Gastroesophageal sphincter (tissue), 4 donors: ENCODE measurements around the gene XYLB. TPM values are rescaled to one million over a fixed set of nuclear protein-coding genes. Genes with fewer than 3 reads are reported as not detected.

Source experiments
- ATAC-seq: fragments of 150-250 bp; one replicate; pipeline ENCODE4 v1.9.1; 2016; ENCODE audit warnings: mild to moderate bottlenecking, moderate library complexity
- H3K27ac ChIP-seq, 4 donors: fragments of 200-600 bp; sonication (generic) in 3 of 4; 1 replicate in 3 of 4; 2 replicates in 1 of 4; pipeline ENCODE4 v1.5.1; 2016 to 2019
- H3K27me3 ChIP-seq: fragments of 200-600 bp; sonication (generic); one replicate; pipeline ENCODE4 v1.5.1; 2019
- H3K36me3 ChIP-seq, 2 donors: fragments of 200-600 bp; sonication (generic); one replicate each; pipeline ENCODE4 v1.5.1; 2019; ENCODE audit warnings: control low read depth in 1 of 2
- H3K4me1 ChIP-seq, 3 donors: fragments of 200-600 bp; sonication (generic); 1 replicate in 2 of 3; 2 replicates in 1 of 3; pipeline ENCODE4 v1.5.1; 2016 to 2019; ENCODE audit warnings: control low read depth in 2 of 3
- H3K4me3 ChIP-seq, 2 donors: fragments of 200-600 bp; sonication (generic); one replicate each; pipeline ENCODE4 v1.5.1; 2019; ENCODE audit warnings: mild to moderate bottlenecking in 1 of 2, moderate library complexity in 1 of 2
- H3K9me3 ChIP-seq, 3 donors: fragments of 200-600 bp; sonication (generic); one replicate each; pipeline ENCODE4 v1.5.1; 2017 to 2019; ENCODE audit warnings: control low read depth in 2 of 3
- CTCF ChIP-seq, 4 experiments: fragments of 200-600 bp in 2 of 4; fragments of 450-650 bp in 2 of 4; sonication (generic) in 1 of 4; IDR thresholded peaks; one replicate each; pipeline ENCODE4 v1.5.1; 2017 to 2019; ENCODE audit warnings: antibody characterized with exemption in 4 of 4, mild to moderate bottlenecking in 2 of 4, moderate library complexity in 2 of 4
- EP300 ChIP-seq: sonication (generic); formaldehyde crosslinking; IDR thresholded peaks from one replicate; pipeline ENCODE4 v1.6.1; 2017; ENCODE audit warnings: antibody characterized with exemption, mild to moderate bottlenecking
- POLR2A ChIP-seq, 2 donors: fragments of 450-650 bp; IDR thresholded peaks; one replicate each; pipeline ENCODE4 v1.6.1; 2017; ENCODE audit warnings: antibody characterized with exemption in 2 of 2, mild to moderate bottlenecking in 2 of 2, moderate library complexity in 1 of 2
- POLR2AphosphoS5 ChIP-seq: sonication (generic); formaldehyde crosslinking; IDR thresholded peaks from one replicate; pipeline ENCODE4 v1.6.1; 2017; ENCODE audit warnings: antibody characterized with exemption
- WGBS, 2 donors: methylation state at CpG; one replicate each; pipeline ENCODE4 v1.1.5; 2018; ENCODE audit warnings: low coverage in 1 of 2; 5-methylcytosine and 5-hydroxymethylcytosine counted together
- total RNA-seq, 4 donors: library from RNA; depleted of rRNA; stranded (reverse); fragments of >200 nt; gene quantifications; one replicate each; pipeline ENCODE4 v1.1.0, GENCODE V29; 2016

The XYLB gene
- total RNA-seq, 4 donors from 2014 or later = 0.87 to 2.2 (median 1.8) TPM

- ATAC-seq = no peak
- 94% methylated on average over 3 of the region's 12 CpGs; no CpG with 5 or more reads in 1 of the 2 donors for WGBS, 2 donors
- no peak for TF ChIP-seq EP300
- TF ChIP-seq CTCF (IDR thresholded peaks at IDR 0.05) = no peak
- TF ChIP-seq POLR2A (IDR thresholded peaks at IDR 0.05) = no peak
- no peak for TF ChIP-seq POLR2AphosphoS5
- Histone ChIP-seq H3K27ac (no peak overlapping the region), H3K36me3 (no peaks in the 10 kb centered on the region), H3K4me1 (no peaks in the 10 kb centered on the region), H3K4me3 (no peak overlapping the region), H3K9me3 (peaks cover 0 to 8% (median 0%) of the 10 kb centered on the region in 3 donors), H3K27me3 (no peaks in the 10 kb centered on the region)
These were observed 39.0 kb upstream of the XYLB start for GRCh38 chr3:38307599-38307998.

- TF ChIP-seq CTCF (IDR thresholded peaks at IDR 0.05) = no peak
- no peak for TF ChIP-seq POLR2A (IDR thresholded peaks at IDR 0.05)
- TF ChIP-seq POLR2AphosphoS5 = no peak
- TF ChIP-seq EP300 = no peak
- H3K4me3 ChIP-seq = no peak overlapping the region
- no peak for ATAC-seq
- no peaks in the 10 kb centered on the region for H3K36me3 ChIP-seq
- peaks cover 0 to 8% (median 0%) of the 10 kb centered on the region in 3 donors for H3K9me3 ChIP-seq
- no peaks in the 10 kb centered on the region for H3K27me3 ChIP-seq
- H3K4me1 ChIP-seq = no peaks in the 10 kb centered on the region
- 80 to 93% methylated on average over 1 to 5 of the region's 9 CpGs for WGBS, 2 donors
- H3K27ac ChIP-seq = no peak overlapping the region
These were observed 38.1 kb upstream of the XYLB start for GRCh38 chr3:38308456-38308855.

GRCh38 chr3:38311476-38311875, 35.1 kb upstream of the XYLB start:
- WGBS, 2 donors = 75 to 80% methylated on average over 1 of the region's 1 CpG
- H3K27me3 ChIP-seq = no peaks in the 10 kb centered on the region
- ATAC-seq = no peak
- H3K4me1 ChIP-seq = no peaks in the 10 kb centered on the region
- H3K9me3 ChIP-seq = no peaks in the 10 kb centered on the region
- no peaks in the 10 kb centered on the region for H3K36me3 ChIP-seq
- H3K4me3 ChIP-seq = no peak overlapping the region
- TF ChIP-seq CTCF (IDR thresholded peaks at IDR 0.05) (no peak), EP300 (no peak), POLR2A (IDR thresholded peaks at IDR 0.05) (no peak), POLR2AphosphoS5 (no peak)
- no peak overlapping the region for H3K27ac ChIP-seq

GRCh38 chr3:38311941-38312340, 34.6 kb upstream of the XYLB start:
- no peak for ATAC-seq
- no peak for TF ChIP-seq CTCF (IDR thresholded peaks at IDR 0.05)
- no peak for TF ChIP-seq POLR2A (IDR thresholded peaks at IDR 0.05)
- TF ChIP-seq EP300 = no peak
- no peak for TF ChIP-seq POLR2AphosphoS5
- 0 to 60% methylated on average over 1 to 2 of the region's 2 CpGs for WGBS, 2 donors
- H3K27me3 ChIP-seq = no peaks in the 10 kb centered on the region
- H3K27ac ChIP-seq = no peak overlapping the region
- H3K9me3 ChIP-seq = no peaks in the 10 kb centered on the region
- H3K4me3 ChIP-seq = no peak overlapping the region
- H3K4me1 ChIP-seq = no peaks in the 10 kb centered on the region
- no peaks in the 10 kb centered on the region for H3K36me3 ChIP-seq

GRCh38 chr3:38312356-38312755, 34.2 kb upstream of the XYLB start:
- H3K27ac ChIP-seq = no peak overlapping the region
- no peaks in the 10 kb centered on the region for H3K4me1 ChIP-seq
- 79 to 95% methylated on average over 3 of the region's 3 CpGs for WGBS, 2 donors
- H3K9me3 ChIP-seq = no peaks in the 10 kb centered on the region
- no peaks in the 10 kb centered on the region for H3K27me3 ChIP-seq
- no peak for ATAC-seq
- TF ChIP-seq CTCF (IDR thresholded peaks at IDR 0.05) = no peak
- no peak for TF ChIP-seq POLR2A (IDR thresholded peaks at IDR 0.05)
- TF ChIP-seq EP300 = no peak
- no peak for TF ChIP-seq POLR2AphosphoS5
- no peak overlapping the region for H3K4me3 ChIP-seq
- no peaks in the 10 kb centered on the region for H3K36me3 ChIP-seq
